ENCODE results near the gene TFEB.

TFEB gene

DNA sequence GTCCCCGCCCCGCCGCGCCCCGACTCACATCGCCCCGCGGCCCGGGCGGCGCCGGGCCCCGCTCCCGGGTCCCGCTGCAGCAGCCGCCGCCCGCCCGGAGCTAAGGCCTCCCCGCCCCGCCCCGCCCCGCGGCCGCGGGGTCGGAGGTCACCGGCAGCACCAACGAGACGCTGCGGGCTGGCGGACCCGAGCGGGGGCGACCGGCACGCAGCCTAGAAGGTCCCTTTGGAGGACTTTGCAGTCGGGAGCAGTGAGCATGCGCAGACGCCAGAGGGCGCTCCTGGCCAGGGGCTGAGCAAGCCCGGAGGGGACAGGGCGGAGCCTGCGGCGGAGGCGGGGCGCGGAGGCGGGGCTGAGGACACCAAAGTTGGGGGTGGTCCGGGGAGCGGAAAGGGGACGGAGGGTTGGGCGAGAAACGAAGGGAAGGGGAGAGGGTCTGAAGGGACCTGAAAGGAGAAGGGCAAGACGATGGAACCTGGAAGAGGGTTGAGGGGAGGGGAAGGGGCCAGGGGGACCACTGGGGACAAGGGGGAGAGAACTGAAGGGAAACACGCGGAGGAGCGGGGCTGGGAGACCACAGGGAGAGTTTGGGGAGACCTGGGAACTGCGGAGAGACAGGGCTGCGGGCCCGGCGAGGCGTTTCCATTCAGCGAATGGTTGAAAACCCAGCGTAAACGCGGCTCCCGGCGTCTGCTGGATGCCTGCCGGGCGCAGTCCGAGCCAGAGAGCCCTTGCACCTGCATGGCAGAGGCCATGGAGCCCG is 44.6 kb upstream of the TFEB start, which contains the start of gene FRS3:
Gene FRS3, minus strand, starts transcription at position 113 of the 763 bp plus-strand sequence. CDS start 2,913 bp downstream, outside the sequence.
- Histone ChIP-seq H2BK15ac (replicated peaks; ENCODE audit: low read depth) (no peak within 1 kb of the TSS), H2BK5ac (ENCODE audit: low read length) (no peak within 1 kb of the TSS), H3K56ac (ENCODE audit: low read length) (peak within 1 kb of the TSS; percentile 87), H3K79me1 (ENCODE audit: low read length) (no peaks in the 10 kb centered on the region), H3K4me2 (ENCODE audit: low read length) (peak within 1 kb of the TSS; percentile 85), H3K4ac (ENCODE audit: low read depth, low read length) (no peak within 1 kb of the TSS), H3K4me1 (ENCODE audit: control insufficient read depth, low read depth, low read length) (peaks cover 2% of the 10 kb centered on the region), H3K23ac (ENCODE audit: low read length) (no peak within 1 kb of the TSS), H3K18ac (ENCODE audit: low read length) (peak within 1 kb of the TSS; percentile 65), H4K5ac (ENCODE audit: low read length) (no peak within 1 kb of the TSS), H4K8ac (ENCODE audit: low read depth, low read length) (no peak within 1 kb of the TSS), H3K79me2 (ENCODE audit: control insufficient read depth, insufficient read depth, low read length) (no peaks in the 10 kb centered on the region), H2AK5ac (ENCODE audit: low read length) (peak within 1 kb of the TSS; percentile 3), H2BK120ac (ENCODE audit: low read depth, low read length) (peak within 1 kb of the TSS; percentile 8), H3K36me3 (ENCODE audit: control insufficient read depth, insufficient read depth, low read length) (no peaks in the 10 kb centered on the region), H3K27me3 (ENCODE audit: insufficient read depth, low read length, poor library complexity) (peaks cover under 1% of the 10 kb centered on the region), H3K27ac (ENCODE audit: low read depth, low read length) (no peak within 1 kb of the TSS), H3K4me3 (ENCODE audit: low read length) (peak within 1 kb of the TSS; percentile 70), H3K9ac (ENCODE audit: low read length) (peak within 1 kb of the TSS; percentile 73)
- DNase-seq: peak; percentile 95
- no CpG with 5 or more reads among the region's 73 CpGs for WGBS (ENCODE audit: extremely low coverage, insufficient coverage, low lambda C conversion rate)

DNA sequence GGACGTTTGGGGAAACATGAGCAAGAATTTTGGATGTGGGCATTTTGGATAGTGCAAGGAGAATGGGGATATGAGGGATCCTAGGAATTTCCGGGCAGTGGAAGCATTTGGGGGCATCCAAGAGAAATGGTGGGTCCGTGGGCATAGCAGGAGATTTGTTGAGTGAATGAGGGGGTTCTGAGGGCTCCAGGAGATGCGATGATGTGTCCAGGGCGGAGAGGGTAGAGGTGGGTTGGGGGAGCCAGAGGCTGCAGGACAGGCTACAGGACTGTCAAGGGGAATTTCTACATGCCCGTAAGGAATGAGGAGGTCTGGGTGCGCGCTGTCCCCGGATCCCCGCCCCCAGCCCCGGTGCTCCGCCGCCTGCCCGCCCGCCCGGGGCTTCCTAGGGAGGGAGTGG is 43.9 kb upstream of the TFEB start:
- Histone ChIP-seq H3K4me2 (ENCODE audit: low read length) (peak overlapping the region; percentile 85), H3K4me3 (ENCODE audit: low read length) (peak overlapping the region; percentile 70), H4K8ac (ENCODE audit: low read depth, low read length) (no peak overlapping the region), H3K79me1 (ENCODE audit: low read length) (no peaks in the 10 kb centered on the region), H3K36me3 (ENCODE audit: control insufficient read depth, insufficient read depth, low read length) (no peaks in the 10 kb centered on the region), H2AK5ac (ENCODE audit: low read length) (peak overlapping the region; percentile 3), H3K9ac (ENCODE audit: low read length) (peak overlapping the region; percentile 73), H2BK15ac (replicated peaks; ENCODE audit: low read depth) (no peak overlapping the region), H3K56ac (ENCODE audit: low read length) (peak overlapping the region; percentile 87), H3K4ac (ENCODE audit: low read depth, low read length) (no peak overlapping the region), H4K5ac (ENCODE audit: low read length) (no peak overlapping the region), H3K79me2 (ENCODE audit: control insufficient read depth, insufficient read depth, low read length) (no peaks in the 10 kb centered on the region), H3K4me1 (ENCODE audit: control insufficient read depth, low read depth, low read length) (peaks cover 2% of the 10 kb centered on the region), H3K27me3 (ENCODE audit: insufficient read depth, low read length, poor library complexity) (no peaks in the 10 kb centered on the region), H3K18ac (ENCODE audit: low read length) (peak overlapping the region; percentile 65), H2BK5ac (ENCODE audit: low read length) (no peak overlapping the region), H3K27ac (ENCODE audit: low read depth, low read length) (no peak overlapping the region), H3K23ac (ENCODE audit: low read length) (no peak overlapping the region), H2BK120ac (ENCODE audit: low read depth, low read length) (peak overlapping the region; percentile 8)
- peak; percentile 12 for DNase-seq
- no CpG with 5 or more reads among the region's 16 CpGs for whole genome bisulfite sequencing (ENCODE audit: extremely low coverage, insufficient coverage, low lambda C conversion rate)

- Histone ChIP-seq H3K79me1 (ENCODE audit: low read length) (no peaks in the 10 kb centered on the region), H3K18ac (ENCODE audit: low read length) (no peak overlapping the region), H2BK15ac (replicated peaks; ENCODE audit: low read depth) (no peak overlapping the region), H2BK120ac (ENCODE audit: low read depth, low read length) (no peak overlapping the region), H3K27me3 (ENCODE audit: insufficient read depth, low read length, poor library complexity) (no peaks in the 10 kb centered on the region), H3K56ac (ENCODE audit: low read length) (peak overlapping the region; percentile 87), H3K79me2 (ENCODE audit: control insufficient read depth, insufficient read depth, low read length) (no peaks in the 10 kb centered on the region), H3K27ac (ENCODE audit: low read depth, low read length) (no peak overlapping the region), H3K4ac (ENCODE audit: low read depth, low read length) (no peak overlapping the region), H4K5ac (ENCODE audit: low read length) (no peak overlapping the region), H4K8ac (ENCODE audit: low read depth, low read length) (no peak overlapping the region), H3K4me3 (ENCODE audit: low read length) (peak overlapping the region; percentile 70), H3K9ac (ENCODE audit: low read length) (peak overlapping the region; percentile 73), H3K23ac (ENCODE audit: low read length) (no peak overlapping the region), H3K4me2 (ENCODE audit: low read length) (peak overlapping the region; percentile 85), H2BK5ac (ENCODE audit: low read length) (no peak overlapping the region), H3K36me3 (ENCODE audit: control insufficient read depth, insufficient read depth, low read length) (no peaks in the 10 kb centered on the region), H2AK5ac (ENCODE audit: low read length) (peak overlapping the region; percentile 3), H3K4me1 (ENCODE audit: control insufficient read depth, low read depth, low read length) (peaks cover 2% of the 10 kb centered on the region)
- DNase-seq: no peak
- no CpG with 5 or more reads among the region's 6 CpGs for WGBS (ENCODE audit: extremely low coverage, insufficient coverage, low lambda C conversion rate)
Observed at GRCh38 chr6:41778895-41779294, 43.5 kb upstream of the TFEB start.

GRCh38 chr6:41777551-41778285 is 42.3 kb upstream of the TFEB start:
- Histone ChIP-seq H3K27me3 (ENCODE audit: insufficient read depth, low read length, poor library complexity) (no peaks in the 10 kb centered on the region), H2BK15ac (replicated peaks; ENCODE audit: low read depth) (no peak overlapping the region), H3K4me3 (ENCODE audit: low read length) (no peak overlapping the region), H3K4me2 (ENCODE audit: low read length) (no peak overlapping the region), H2BK5ac (ENCODE audit: low read length) (no peak overlapping the region), H3K18ac (ENCODE audit: low read length) (no peak overlapping the region), H3K36me3 (ENCODE audit: control insufficient read depth, insufficient read depth, low read length) (no peaks in the 10 kb centered on the region), H3K56ac (ENCODE audit: low read length) (no peak overlapping the region), H3K23ac (ENCODE audit: low read length) (no peak overlapping the region), H4K5ac (ENCODE audit: low read length) (no peak overlapping the region), H2AK5ac (ENCODE audit: low read length) (no peak overlapping the region), H3K4me1 (ENCODE audit: control insufficient read depth, low read depth, low read length) (peaks cover 2% of the 10 kb centered on the region), H3K4ac (ENCODE audit: low read depth, low read length) (no peak overlapping the region), H3K79me1 (ENCODE audit: low read length) (no peaks in the 10 kb centered on the region), H2BK120ac (ENCODE audit: low read depth, low read length) (no peak overlapping the region), H4K8ac (ENCODE audit: low read depth, low read length) (no peak overlapping the region), H3K27ac (ENCODE audit: low read depth, low read length) (no peak overlapping the region), H3K79me2 (ENCODE audit: control insufficient read depth, insufficient read depth, low read length) (no peaks in the 10 kb centered on the region), H3K9ac (ENCODE audit: low read length) (no peak overlapping the region)
- WGBS (ENCODE audit: extremely low coverage, insufficient coverage, low lambda C conversion rate): no CpG with 5 or more reads among the region's 5 CpGs
- DNase-seq: no peak

GRCh38 chr6:41775293-41775882 is 40.0 kb upstream of the TFEB start:
- Histone ChIP-seq H3K56ac (ENCODE audit: low read length) (no peak overlapping the region), H2BK15ac (replicated peaks; ENCODE audit: low read depth) (no peak overlapping the region), H4K8ac (ENCODE audit: low read depth, low read length) (no peak overlapping the region), H3K9ac (ENCODE audit: low read length) (no peak overlapping the region), H3K4ac (ENCODE audit: low read depth, low read length) (no peak overlapping the region), H2BK5ac (ENCODE audit: low read length) (no peak overlapping the region), H3K18ac (ENCODE audit: low read length) (no peak overlapping the region), H3K4me3 (ENCODE audit: low read length) (no peak overlapping the region), H3K23ac (ENCODE audit: low read length) (no peak overlapping the region), H3K79me2 (ENCODE audit: control insufficient read depth, insufficient read depth, low read length) (no peaks in the 10 kb centered on the region), H3K4me1 (ENCODE audit: control insufficient read depth, low read depth, low read length) (peaks cover 2% of the 10 kb centered on the region), H4K5ac (ENCODE audit: low read length) (no peak overlapping the region), H3K4me2 (ENCODE audit: low read length) (no peak overlapping the region), H2AK5ac (ENCODE audit: low read length) (no peak overlapping the region), H3K27me3 (ENCODE audit: insufficient read depth, low read length, poor library complexity) (no peaks in the 10 kb centered on the region), H3K27ac (ENCODE audit: low read depth, low read length) (no peak overlapping the region), H3K79me1 (ENCODE audit: low read length) (no peaks in the 10 kb centered on the region), H2BK120ac (ENCODE audit: low read depth, low read length) (no peak overlapping the region), H3K36me3 (ENCODE audit: control insufficient read depth, insufficient read depth, low read length) (no peaks in the 10 kb centered on the region)
- no CpG with 5 or more reads among the region's 13 CpGs for WGBS (ENCODE audit: extremely low coverage, insufficient coverage, low lambda C conversion rate)
- DNase-seq: no peak

Data from mesendoderm (in vitro differentiated cells).